Adrenal gland (tissue), 12 donors: ENCODE measurements around the gene C9orf78. TPM values are rescaled to one million over a fixed set of nuclear protein-coding genes. Genes with fewer than 3 reads are reported as not detected.

Experiments used
- DNase-seq, 7 donors: peaks; one replicate each; pipeline ENCODE4 v3.0.0-alpha.2; 2019 to 2020
- H3K27ac ChIP-seq, 5 donors: fragments of 200-600 bp; sonication (generic) in 4 of 5; 1 replicate in 3 of 5; 2 replicates in 2 of 5; pipeline versions ENCODE4 v1.5.1 to v1.8.0; 2016 to 2020; ENCODE audit warnings: mild to moderate bottlenecking in 1 of 5
- H3K27me3 ChIP-seq: fragments of 200-600 bp; 2 replicates; pipeline ENCODE4 v1.8.0; 2021
- H3K36me3 ChIP-seq, 2 donors: fragments of 200-600 bp; replicated peaks in 1 of 2; 1 replicate in 1 of 2; 2 replicates in 1 of 2; pipeline versions ENCODE4 v1.5.1 to v1.8.0; 2018 to 2022
- H3K4me1 ChIP-seq, 2 donors: fragments of 200-600 bp; replicated peaks in 1 of 2; 1 replicate in 1 of 2; 2 replicates in 1 of 2; pipeline versions ENCODE4 v1.5.1 to v1.8.0; 2018 to 2021
- H3K4me3 ChIP-seq, 4 donors: fragments of 200-600 bp; sonication (generic) in 3 of 4; one replicate each; pipeline ENCODE4 v1.5.1; 2016 to 2018
- H3K9me3 ChIP-seq, 3 donors: fragments of 200-600 bp; sonication (generic) in 1 of 3; replicated peaks in 1 of 3; 1 replicate in 2 of 3; 2 replicates in 1 of 3; pipeline versions ENCODE4 v1.5.1 to v1.8.0; 2016 to 2021
- POLR2A ChIP-seq, 2 donors: fragments of 450-650 bp; IDR thresholded peaks; one replicate each; pipeline ENCODE4 v1.6.1; 2017; ENCODE audit warnings: antibody characterized with exemption in 2 of 2, mild to moderate bottlenecking in 2 of 2, moderate library complexity in 1 of 2
- WGBS, 4 donors: extraction: QIAGEN DNeasy Blood & Tissue Kit in 2 of 4; methylation state at CpG; one replicate each; pipeline versions ENCODE4 v1.1.5 to v1.1.7; 2013 to 2017; 5-methylcytosine and 5-hydroxymethylcytosine counted together
- intact Hi-C, 2 donors: fragments of 100-400 bp; cut with DNase I; formaldehyde crosslinking; loops; one replicate each; pipeline versions ENCODE4 v1.14.1 to v1.15.0; 2022 to 2023
- polyA plus RNA-seq, 3 donors: library from polyadenylated mRNA; stranded (reverse); fragments of 200-250 nt in 2 of 3; fragments of 350-450 nt in 1 of 3; fragmentation: Illumina TruSeq in 1 of 3; extraction: RNeasy Lipid Tissue Mini Kit (QIAGEN cat#74804) in 1 of 3; gene quantifications; one replicate each; pipeline ENCODE4 v1.2.3, GENCODE V29; 2013 to 2014
- total RNA-seq, 9 donors: library from RNA; depleted of rRNA in 4 of 9; stranded (reverse); fragments of >200 nt in 4 of 9; fragments of 120-200 nt in 1 of 9; fragmentation: NEBNext Ultra II Directional in 1 of 9; extraction: Animal tissue kit (Norgen Biotek cat#: 25700) in 1 of 9; gene quantifications; one replicate each; pipeline versions ENCODE4 v1.1.0 to v1.2.4, GENCODE V29; 2013 to 2023
- TF ChIP-seq, protein P1 (sequence below), 6 experiments: fragments of 450-650 bp in 4 of 6; fragments of 200-600 bp in 2 of 6; sonication (generic) in 1 of 6; IDR thresholded peaks; 1 replicate in 5 of 6; 2 replicates in 1 of 6; pipeline versions ENCODE4 v1.5.1 to v1.8.0; 2016 to 2021; ENCODE audit warnings: antibody characterized with exemption in 6 of 6, mild to moderate bottlenecking in 2 of 6, moderate library complexity in 1 of 6
- donor health status: healthy with polysubstance abuse.
- donor health status: Bipolar disorder and iron deficiency.
- donor health status: DM: yes; HTN: yes; CAD: no.
- donor health status: DM: no; HTN: no; CAD: no.
- donor health status: DM: no; HTN: no; CAD: no.
- donor health status: DM: yes; HTN: yes; CAD: no.

C9orf78 gene
- total and polyA plus RNA-seq, 12 donors, result 35.6 to 116 (median 43.2) TPM

DNA sequence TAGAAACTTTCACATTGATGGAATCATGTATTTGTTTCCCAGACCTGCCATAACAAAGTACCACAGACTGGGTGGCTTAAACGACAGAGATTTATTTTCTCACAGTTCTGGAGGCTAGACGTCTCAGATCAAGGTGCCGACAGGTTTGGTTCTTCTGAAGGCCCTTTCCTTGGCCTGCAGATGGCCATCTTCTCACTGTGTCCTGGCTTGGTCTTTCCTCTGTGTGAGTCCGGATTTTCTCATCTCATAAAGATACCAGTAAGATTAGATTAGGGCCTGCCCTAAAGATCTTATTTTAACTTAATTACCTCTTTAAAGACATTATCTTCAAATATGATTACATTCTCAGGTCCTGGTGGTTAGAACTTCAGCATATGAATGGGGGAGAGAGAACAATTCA is 6.0 kb upstream of the C9orf78 start:
- 65 to 80% (median 74%) methylated on average over 4 of the region's 4 CpGs for WGBS, 4 donors

DNA sequence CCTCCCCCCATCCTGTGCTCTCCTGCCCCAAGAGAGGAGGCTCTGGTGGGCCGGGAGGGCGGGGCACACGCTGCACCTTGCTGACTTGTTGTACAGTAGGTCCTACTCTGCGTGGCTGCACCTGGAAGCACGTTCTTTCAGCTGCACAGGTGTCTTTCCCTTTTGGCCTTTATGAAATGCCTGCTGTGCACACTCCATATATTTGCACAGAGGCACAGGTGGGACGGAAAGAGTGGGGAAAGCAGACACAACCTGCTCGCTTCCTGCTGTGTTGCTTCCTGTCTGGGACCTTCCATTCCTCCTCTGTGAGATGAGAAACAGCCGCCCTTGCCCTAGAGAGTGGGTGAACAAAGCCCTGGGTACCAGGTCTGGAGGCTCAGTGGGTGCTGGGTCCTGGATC is 5.0 kb upstream of the C9orf78 start:
- intact Hi-C loops, result no loop called here
- H3K27ac ChIP-seq, result no peak overlapping the region
- 87 to 93% (median 90%) methylated on average over 6 to 8 of the region's 8 CpGs for WGBS, 4 donors
- H3K36me3 ChIP-seq, result no peaks in the 10 kb centered on the region
- no peak overlapping the region for H3K4me3 ChIP-seq
- TF ChIP-seq, protein P1, sequence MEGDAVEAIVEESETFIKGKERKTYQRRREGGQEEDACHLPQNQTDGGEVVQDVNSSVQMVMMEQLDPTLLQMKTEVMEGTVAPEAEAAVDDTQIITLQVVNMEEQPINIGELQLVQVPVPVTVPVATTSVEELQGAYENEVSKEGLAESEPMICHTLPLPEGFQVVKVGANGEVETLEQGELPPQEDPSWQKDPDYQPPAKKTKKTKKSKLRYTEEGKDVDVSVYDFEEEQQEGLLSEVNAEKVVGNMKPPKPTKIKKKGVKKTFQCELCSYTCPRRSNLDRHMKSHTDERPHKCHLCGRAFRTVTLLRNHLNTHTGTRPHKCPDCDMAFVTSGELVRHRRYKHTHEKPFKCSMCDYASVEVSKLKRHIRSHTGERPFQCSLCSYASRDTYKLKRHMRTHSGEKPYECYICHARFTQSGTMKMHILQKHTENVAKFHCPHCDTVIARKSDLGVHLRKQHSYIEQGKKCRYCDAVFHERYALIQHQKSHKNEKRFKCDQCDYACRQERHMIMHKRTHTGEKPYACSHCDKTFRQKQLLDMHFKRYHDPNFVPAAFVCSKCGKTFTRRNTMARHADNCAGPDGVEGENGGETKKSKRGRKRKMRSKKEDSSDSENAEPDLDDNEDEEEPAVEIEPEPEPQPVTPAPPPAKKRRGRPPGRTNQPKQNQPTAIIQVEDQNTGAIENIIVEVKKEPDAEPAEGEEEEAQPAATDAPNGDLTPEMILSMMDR (IDR thresholded peaks at IDR 0.05), result no peak
- no peak for TF ChIP-seq POLR2A (IDR thresholded peaks at IDR 0.05)
- no peaks in the 10 kb centered on the region for H3K27me3 ChIP-seq
- H3K9me3 ChIP-seq, result no peaks in the 10 kb centered on the region
- H3K4me1 ChIP-seq, result peaks cover 18 to 35% of the 10 kb centered on the region in 2 donors
- no peak for DNase-seq

More for the DNA sequence above, 6.0 kb upstream of the C9orf78 start:
- Histone ChIP-seq H3K4me3 (no peak overlapping the region), H3K27me3 (no peaks in the 10 kb centered on the region), H3K4me1 (peaks cover 15 to 32% of the 10 kb centered on the region in 2 donors), H3K9me3 (no peaks in the 10 kb centered on the region), H3K27ac (no peak overlapping the region), H3K36me3 (no peaks in the 10 kb centered on the region)
- no peak for DNase-seq
- intact Hi-C loops, result no loop called here
- TF ChIP-seq, protein P1 (IDR thresholded peaks at IDR 0.05), result no peak

DNA sequence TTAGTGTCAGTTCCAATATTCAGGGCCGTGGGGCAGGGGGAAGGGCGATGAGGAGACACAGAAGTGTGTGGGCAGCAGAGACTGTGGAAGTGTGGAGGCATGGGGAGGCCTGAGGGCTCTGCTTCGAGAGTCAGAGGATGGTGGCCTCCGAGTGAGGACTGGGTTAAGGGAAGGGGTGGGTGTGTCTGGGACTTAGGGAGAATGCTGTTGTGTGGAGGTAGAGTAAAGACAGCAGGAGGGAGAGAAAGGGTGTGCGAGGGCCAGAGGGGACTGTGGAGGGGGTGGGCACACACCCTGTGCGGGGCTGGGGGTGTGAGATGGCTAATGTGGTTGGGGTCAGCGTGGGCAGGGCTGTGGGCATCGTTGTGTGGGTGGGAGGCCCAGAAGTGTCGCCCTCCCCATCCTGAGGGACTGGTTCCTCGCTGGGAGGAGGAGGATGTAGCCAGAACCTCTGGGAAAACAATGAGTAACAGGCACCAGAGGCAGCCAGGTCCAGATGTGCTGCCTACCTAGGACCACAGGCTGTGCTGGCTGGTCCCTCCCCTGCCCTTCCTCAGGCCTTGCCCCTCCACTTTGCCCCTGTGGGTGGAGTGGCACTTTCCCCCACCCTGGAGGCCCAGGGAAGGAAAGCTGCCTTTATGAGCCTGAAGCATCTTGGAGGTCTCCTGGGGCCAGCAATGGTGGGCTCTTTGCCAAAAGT is 4.4 kb upstream of the C9orf78 start:
- no peak for TF ChIP-seq POLR2A (IDR thresholded peaks at IDR 0.05)
- TF ChIP-seq, protein P1 (IDR thresholded peaks at IDR 0.05), result no peak
- 59 to 76% (median 73%) methylated on average over 9 to 10 of the region's 10 CpGs for WGBS, 4 donors
- intact Hi-C loops, result no loop called here

DNA sequence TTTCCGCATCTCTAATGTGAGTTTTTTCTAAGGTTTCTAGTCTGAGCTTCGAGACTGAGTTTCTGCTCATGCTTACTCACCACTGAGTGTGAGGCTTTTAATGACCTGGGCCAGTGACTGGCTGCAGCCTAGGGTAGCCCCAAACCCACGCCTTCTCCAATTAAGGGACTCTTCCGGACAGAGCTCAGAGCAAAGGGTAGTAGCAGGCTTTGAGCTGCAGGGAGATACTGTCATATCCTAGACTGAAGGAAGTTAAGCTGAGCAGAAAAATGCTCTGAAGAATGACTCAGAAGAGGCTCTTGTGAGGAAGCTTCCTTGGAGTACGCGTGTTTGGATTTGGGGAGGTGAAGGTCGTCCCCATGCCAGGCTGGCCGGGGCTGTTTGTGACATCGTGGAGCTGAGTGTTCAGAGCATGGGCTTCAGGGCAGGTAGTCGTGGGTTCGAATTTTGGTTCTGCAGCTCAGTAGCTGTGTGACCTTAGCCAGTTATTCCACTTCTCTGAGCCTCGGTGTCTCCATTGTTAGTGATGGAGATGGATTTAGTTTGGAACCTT is 3.7 kb upstream of the C9orf78 start:
- no peaks in the 10 kb centered on the region for H3K9me3 ChIP-seq
- peaks cover 24 to 42% of the 10 kb centered on the region in 2 donors for H3K4me1 ChIP-seq
- peak overlapping the region in 3 of 5 donors; percentile 33 to 66 (median 65) for H3K27ac ChIP-seq
- WGBS, 4 donors, result 37 to 58% (median 52%) methylated on average over 12 of the region's 12 CpGs
- no peaks in the 10 kb centered on the region for H3K36me3 ChIP-seq
- no peak overlapping the region for H3K4me3 ChIP-seq
- intact Hi-C loops, result no loop called here
- TF ChIP-seq, protein P1 (IDR thresholded peaks at IDR 0.05), result no peak
- peak in 1 of 2 donors; percentile 64 for TF ChIP-seq POLR2A (IDR thresholded peaks at IDR 0.05)
- no peaks in the 10 kb centered on the region for H3K27me3 ChIP-seq
- peak in 6 of 7 donors; percentile 51 to 72 (median 62) for DNase-seq

More for the DNA sequence above, 4.4 kb upstream of the C9orf78 start:
- no peak for DNase-seq
- H3K36me3 ChIP-seq, result no peaks in the 10 kb centered on the region
- no peaks in the 10 kb centered on the region for H3K27me3 ChIP-seq
- no peaks in the 10 kb centered on the region for H3K9me3 ChIP-seq
- H3K27ac ChIP-seq, result peak overlapping the region in 3 of 5 donors; percentile 33 to 66 (median 65)
- H3K4me1 ChIP-seq, result peaks cover 19 to 36% of the 10 kb centered on the region in 2 donors
- no peak overlapping the region for H3K4me3 ChIP-seq
